NB4 (cell line): ENCODE data around the gene RNU6-9.

Experiments used
- CTCF ChIP-seq: IDR thresholded peaks from one replicate; pipeline ENCODE4 v1.5.1; 2012; ENCODE audit warnings: low read depth, low read length
- MYC ChIP-seq: IDR thresholded peaks from 2 replicates; pipeline ENCODE4 v1.6.1; 2011; ENCODE audit warnings: low read depth, low read length
- POLR2A ChIP-seq: IDR thresholded peaks from 2 replicates; pipeline ENCODE4 v1.6.1; 2011; ENCODE audit warnings: mild to moderate bottlenecking; ENCODE audit not compliant: insufficient read length; ENCODE audit errors: extremely low read depth

- TF ChIP-seq CTCF (no peak), POLR2A (no peak), MYC (no peak)
Measured at GRCh38 chr19:858868-859843, 34.1 kb upstream of the RNU6-9 start, which contains the start of gene CFD.
